SU-DHL-6 (cell line): Measurements from ENCODE around the gene SH3PXD2B.

Source experiments
- CTCF ChIP-seq: fragments of 200-600 bp; sonication (generic); IDR thresholded peaks from one replicate; pipeline ENCODE4 v1.5.1; 2017; ENCODE audit warnings: antibody characterized with exemption, mild to moderate bottlenecking, low read length, moderate library complexity; ENCODE audit not compliant: insufficient read depth, poor library complexity, severe bottlenecking
- EZH2phosphoT487 ChIP-seq: fragments of 200-600 bp; sonication (generic), shearing (Covaris generic); conservative IDR thresholded peaks from 2 replicates; pipeline ENCODE4 v1.6.1; 2018; ENCODE audit warnings: mild to moderate bottlenecking, antibody characterized with exemption, low read length, moderate library complexity, mixed read lengths

GRCh38 chr5:172440486-172440885 lies 13.8 kb downstream of the SH3PXD2B start:
- TF ChIP-seq CTCF, result no peak
- no peak for TF ChIP-seq EZH2phosphoT487
